Peyer's patch (tissue), 4 donors: Measurements from ENCODE around the gene BRIP1.

Experiments
- CTCF ChIP-seq, 6 experiments: fragments of 450-650 bp in 4 of 6; fragments of 200-600 bp in 2 of 6; sonication (generic) in 1 of 6; IDR thresholded peaks; one replicate each; pipeline ENCODE4 v1.5.1; 2017 to 2019; ENCODE audit warnings: antibody characterized with exemption in 6 of 6, mild to moderate bottlenecking in 3 of 6, moderate library complexity in 1 of 6
- POLR2A ChIP-seq, 2 donors: fragments of 450-650 bp; IDR thresholded peaks; one replicate each; pipeline ENCODE4 v1.5.1; 2017; ENCODE audit warnings: antibody characterized with exemption in 2 of 2, mild to moderate bottlenecking in 2 of 2, moderate library complexity in 2 of 2

GRCh38 chr17:61694095-61694494, 169.2 kb downstream of the BRIP1 start:
- TF ChIP-seq CTCF (IDR thresholded peaks at IDR 0.05) (no peak), POLR2A (IDR thresholded peaks at IDR 0.05) (no peak)
